DND-41 (cell line): ENCODE data around the gene MRPS18A.

Experiments used
- ATAC-seq: fragments of 200-7000 bp; cut with Tn5 transposase; 3 replicates; pipeline ENCODE4 v1.9.1; 2021; ENCODE audit warnings: low read depth; ENCODE audit not compliant: insufficient read depth
- DNase-seq: peaks from one replicate; pipeline ENCODE4 v3.0.0-alpha.2; 2020
- H2AFZ ChIP-seq: 2 replicates; pipeline ENCODE4 v1.6.0; 2012; ENCODE audit warnings: low read depth, low read length
- H3K27ac ChIP-seq: 2 replicates; pipeline ENCODE4 v1.5.1; 2012; ENCODE audit warnings: low read length, inconsistent platforms
- H3K27me3 ChIP-seq: fragments of 200-600 bp; sonication (generic); 2 replicates; pipeline ENCODE4 v1.6.0; 2012; ENCODE audit warnings: low read length, mild to moderate bottlenecking, inconsistent platforms; ENCODE audit not compliant: insufficient read depth, poor library complexity
- H3K36me3 ChIP-seq: 2 replicates; pipeline ENCODE4 v1.5.1; 2012; ENCODE audit warnings: low read length, inconsistent platforms; ENCODE audit not compliant: insufficient read depth
- H3K4me1 ChIP-seq: 2 replicates; pipeline ENCODE4 v1.5.1; 2012; ENCODE audit warnings: mild to moderate bottlenecking, low read length; ENCODE audit not compliant: insufficient read depth
- H3K4me2 ChIP-seq: 2 replicates; pipeline ENCODE4 v1.6.0; 2012; ENCODE audit warnings: mild to moderate bottlenecking, moderate library complexity, low read length, inconsistent platforms; ENCODE audit not compliant: insufficient read depth
- H3K4me3 ChIP-seq, 2 experiments: fragments of 200-600 bp in 1 of 2; shearing (Covaris generic) in 1 of 2; 2 replicates each; pipeline ENCODE4 v1.5.1; 2012 to 2016; ENCODE audit warnings: inconsistent platforms in 2 of 2, low read length in 2 of 2, mild to moderate bottlenecking in 2 of 2, low read depth in 1 of 2, moderate library complexity in 1 of 2
- H3K79me2 ChIP-seq: 2 replicates; pipeline ENCODE4 v1.6.0; 2012; ENCODE audit warnings: low read length, inconsistent platforms; ENCODE audit not compliant: insufficient read depth
- H3K9ac ChIP-seq: 2 replicates; pipeline ENCODE4 v1.6.0; 2012; ENCODE audit warnings: low read depth, mild to moderate bottlenecking, inconsistent platforms, low read length, moderate library complexity
- H3K9me3 ChIP-seq: 2 replicates; pipeline ENCODE4 v1.5.1; 2012; ENCODE audit warnings: low read length, moderate library complexity, mild to moderate bottlenecking, inconsistent platforms; ENCODE audit not compliant: insufficient read depth, severe bottlenecking
- H4K20me1 ChIP-seq: 2 replicates; pipeline ENCODE4 v1.6.0; 2012; ENCODE audit warnings: low read length; ENCODE audit not compliant: insufficient read depth
- CTCF ChIP-seq: IDR thresholded peaks from 2 replicates; pipeline ENCODE4 v1.5.1; 2012; ENCODE audit warnings: borderline replicate concordance, low read length, moderate library complexity, mild to moderate bottlenecking; ENCODE audit not compliant: poor library complexity, severe bottlenecking; ENCODE audit errors: extremely low read depth
- EZH2 ChIP-seq: IDR thresholded peaks from 3 replicates; pipeline ENCODE4 v1.6.1; 2012; ENCODE audit warnings: borderline replicate concordance, low read depth, mild to moderate bottlenecking, moderate library complexity, low read length, inconsistent platforms; ENCODE audit not compliant: severe bottlenecking

The MRPS18A gene

GRCh38 chr6:43680308-43681200 is 7.0 kb downstream of the MRPS18A start:
- Histone ChIP-seq H4K20me1 (peaks cover 49% of the 10 kb centered on the region; the same call in 1 of the 2 replicates), H3K9ac (no peak overlapping the region), H3K79me2 (peaks cover 50% of the 10 kb centered on the region), H3K4me1 (peaks cover 7% of the 10 kb centered on the region; the same call in 1 of the 2 replicates), H3K4me3 (no peak overlapping the region), H3K36me3 (peaks cover 67% of the 10 kb centered on the region), H3K4me2 (no peak overlapping the region), H2AFZ (no peak overlapping the region), H3K9me3 (no peaks in the 10 kb centered on the region), H3K27me3 (no peaks in the 10 kb centered on the region), H3K27ac (no peak overlapping the region)
- ATAC-seq (no peak), DNase-seq (no peak)
- TF ChIP-seq CTCF (no peak), EZH2 (no peak)

- Histone ChIP-seq H3K4me2 (no peak overlapping the region), H4K20me1 (peaks cover 44% of the 10 kb centered on the region; the same call in 1 of the 2 replicates), H3K4me1 (no peaks in the 10 kb centered on the region), H3K79me2 (peaks cover 35% of the 10 kb centered on the region), H3K36me3 (peaks cover 82% of the 10 kb centered on the region), H2AFZ (no peak overlapping the region), H3K9ac (no peak overlapping the region), H3K4me3 (no peak overlapping the region), H3K27me3 (no peaks in the 10 kb centered on the region), H3K27ac (no peak overlapping the region), H3K9me3 (no peaks in the 10 kb centered on the region)
- DNase-seq: no peak
- ATAC-seq: no peak
- TF ChIP-seq EZH2 (no peak), CTCF (no peak)
Observed at GRCh38 chr6:43679057-43679456, 8.5 kb downstream of the MRPS18A start.

- H3K79me2 ChIP-seq: peaks cover 27% of the 10 kb centered on the region
- no peak for TF ChIP-seq CTCF
- TF ChIP-seq EZH2: no peak
- no peaks in the 10 kb centered on the region for H3K9me3 ChIP-seq
- no peak overlapping the region for H3K4me3 ChIP-seq
- H4K20me1 ChIP-seq: peaks cover 37% of the 10 kb centered on the region; the same call in 1 of the 2 replicates
- no peak overlapping the region for H3K27ac ChIP-seq
- no peak for DNase-seq
- H2AFZ ChIP-seq: no peak overlapping the region
- no peaks in the 10 kb centered on the region for H3K4me1 ChIP-seq
- H3K9ac ChIP-seq: no peak overlapping the region
- no peak for ATAC-seq
- H3K36me3 ChIP-seq: peaks cover 89% of the 10 kb centered on the region
- H3K27me3 ChIP-seq: no peaks in the 10 kb centered on the region
- no peak overlapping the region for H3K4me2 ChIP-seq
Observed at GRCh38 chr6:43678341-43678740, 9.2 kb downstream of the MRPS18A start.
